SK-N-SH (cell line): ENCODE measurements around the gene LRRC58. TPM values are rescaled to one million over a fixed set of nuclear protein-coding genes. Genes with fewer than 3 reads are reported as not detected.

Source experiments
- CTCF ChIA-PET: fragments of 300-600, 350-600 bp; formaldehyde crosslinking; extraction: SDS; loops from one replicate; lab custom pipeline; 2021; lab: Yijun Ruan, JAX
- POLR2A ChIA-PET: fragments of 350-600 bp; sonication (Branson Sonifier 250); formaldehyde crosslinking; extraction: SDS; loops from one replicate; lab custom pipeline; 2020; ENCODE audit warnings: antibody characterized with exemption, inconsistent platforms; lab: Yijun Ruan, JAX
- DNase-seq: peaks from one replicate; pipeline ENCODE4 v3.0.0; 2012
- H2AFZ ChIP-seq: fragments of 200-600 bp; sonication (generic); 2 replicates; pipeline ENCODE4 v1.8.1; 2016; ENCODE audit warnings: antibody characterized with exemption, mild to moderate bottlenecking, low read depth
- H3F3A ChIP-seq: fragments of 200-600 bp; sonication (generic); replicated peaks from 2 replicates; pipeline ENCODE3; 2016; ENCODE audit warnings: antibody characterized with exemption, mild to moderate bottlenecking; ENCODE audit not compliant: insufficient read depth
- H3K27ac ChIP-seq, 2 experiments: fragments of 200-500 bp in 1 of 2; fragments of 200-600 bp in 1 of 2; sonication (Bioruptor generic) in 1 of 2; sonication (generic), shearing (Covaris generic) in 1 of 2; 2 replicates each; pipeline versions ENCODE4 v1.5.1 to v1.6.1; 2014 to 2016; ENCODE audit warnings: low read depth in 2 of 2, inconsistent platforms in 1 of 2, low read length in 1 of 2, mild to moderate bottlenecking in 1 of 2, mixed read lengths in 1 of 2
- H3K27me3 ChIP-seq: fragments of 200-600 bp; sonication (generic), shearing (Covaris generic); 2 replicates; pipeline ENCODE4 v1.6.1; 2016; ENCODE audit warnings: mixed run types; ENCODE audit not compliant: insufficient read depth
- H3K36me3 ChIP-seq, 2 experiments: fragments of 200-500 bp in 1 of 2; fragments of 200-600 bp in 1 of 2; sonication (Bioruptor generic) in 1 of 2; sonication (generic) in 1 of 2; replicated peaks in 1 of 2; 2 replicates each; pipeline versions ENCODE3 to v1.5.1; 2014 to 2016; ENCODE audit warnings: low read length in 1 of 2, mild to moderate bottlenecking in 1 of 2; ENCODE audit not compliant: insufficient read depth in 2 of 2, control insufficient read depth in 1 of 2
- H3K4me1 ChIP-seq, 2 experiments: fragments of 200-500 bp in 1 of 2; fragments of 200-600 bp in 1 of 2; sonication (Bioruptor generic) in 1 of 2; sonication (generic), shearing (Covaris generic) in 1 of 2; 2 replicates each; pipeline versions ENCODE4 v1.5.1 to v1.6.1; 2014 to 2016; ENCODE audit warnings: low read depth in 1 of 2, low read length in 1 of 2, mixed run types in 1 of 2; ENCODE audit not compliant: insufficient read depth in 2 of 2, control insufficient read depth in 1 of 2
- H3K4me2 ChIP-seq: fragments of 200-600 bp; sonication (generic), shearing (Covaris generic); 2 replicates; pipeline ENCODE4 v1.6.1; 2017; ENCODE audit warnings: mixed run types
- H3K4me3 ChIP-seq, 2 experiments: fragments of 200-500 bp in 1 of 2; fragments of 200-600 bp in 1 of 2; sonication (Bioruptor generic) in 1 of 2; sonication (generic), shearing (Covaris generic) in 1 of 2; 2 replicates each; pipeline versions ENCODE4 v1.5.1 to v1.8.1; 2014 to 2016; ENCODE audit warnings: low read depth in 2 of 2, inconsistent platforms in 1 of 2, low read length in 1 of 2, mild to moderate bottlenecking in 1 of 2, mixed read lengths in 1 of 2, moderate library complexity in 1 of 2
- H3K79me2 ChIP-seq: fragments of 200-600 bp; sonication (generic); 2 replicates; pipeline ENCODE4 v1.8.1; 2017; ENCODE audit warnings: mild to moderate bottlenecking; ENCODE audit not compliant: insufficient read depth
- H3K9ac ChIP-seq: fragments of 200-600 bp; sonication (generic); 2 replicates; pipeline ENCODE4 v1.6.1; 2017; ENCODE audit warnings: mixed run types
- H3K9me2 ChIP-seq: fragments of 200-600 bp; sonication (generic); 2 replicates; pipeline ENCODE4 v1.6.1; 2017; ENCODE audit warnings: mixed run types
- H3K9me3 ChIP-seq: fragments of 200-600 bp; sonication (generic); 2 replicates; pipeline ENCODE4 v1.6.1; 2017; ENCODE audit warnings: mixed run types, mild to moderate bottlenecking, moderate library complexity
- H4K20me1 ChIP-seq: fragments of 200-600 bp; sonication (generic); 2 replicates; pipeline ENCODE4 v1.6.1; 2017; ENCODE audit warnings: mild to moderate bottlenecking, mixed run types; ENCODE audit not compliant: insufficient read depth
- CTCF ChIP-seq: fragments of 200-600 bp; sonication (generic); IDR thresholded peaks from 2 replicates; pipeline ENCODE4 v1.6.1; 2017; ENCODE audit warnings: antibody characterized with exemption, mild to moderate bottlenecking, moderate library complexity
- EP300 ChIP-seq, 2 experiments: IDR thresholded peaks; 2 replicates each; pipeline versions ENCODE4 v1.4.0 to v1.6.1; 2012; ENCODE audit warnings: borderline replicate concordance in 1 of 2, low read depth in 1 of 2, low read length in 1 of 2
- EZH2phosphoT487 ChIP-seq: fragments of 200-600 bp; sonication (generic); IDR thresholded peaks from 2 replicates; pipeline ENCODE4 v1.6.1; 2017; ENCODE audit warnings: low read depth, mixed run types, mild to moderate bottlenecking, antibody characterized with exemption, moderate library complexity, borderline replicate concordance
- FOSL2 ChIP-seq: IDR thresholded peaks from 2 replicates; pipeline ENCODE4 v1.4.0; 2012; ENCODE audit warnings: low read depth, mild to moderate bottlenecking, moderate library complexity, borderline replicate concordance
- FOXM1 ChIP-seq: IDR thresholded peaks from 2 replicates; pipeline ENCODE4 v1.4.0; 2012; ENCODE audit warnings: low read depth, mild to moderate bottlenecking
- GABPA ChIP-seq: IDR thresholded peaks from 2 replicates; pipeline ENCODE4 v1.4.0; 2012; ENCODE audit warnings: low read depth, mild to moderate bottlenecking
- GATA2 ChIP-seq: sonication (generic); formaldehyde crosslinking; IDR thresholded peaks from 2 replicates; pipeline ENCODE4 v1.5.0; 2020; ENCODE audit warnings: mild to moderate bottlenecking, missing genetic modification reagents
- JUND ChIP-seq: IDR thresholded peaks from 2 replicates; pipeline ENCODE4 v1.4.0; 2012
- MAX ChIP-seq: IDR thresholded peaks from 2 replicates; pipeline ENCODE4 v1.4.0; 2012; ENCODE audit warnings: low read depth
- MXI1 ChIP-seq: IDR thresholded peaks from 2 replicates; pipeline ENCODE4 v1.6.1; 2012; ENCODE audit warnings: mild to moderate bottlenecking, low read depth, low read length, improper control_type of control experiment
- POLR2AphosphoS5 ChIP-seq: IDR thresholded peaks from 2 replicates; pipeline ENCODE4 v1.6.1; 2012; ENCODE audit warnings: low read depth, low read length
- RAD21 ChIP-seq: IDR thresholded peaks from 2 replicates; pipeline ENCODE4 v1.6.1; 2012; ENCODE audit warnings: mild to moderate bottlenecking, low read length
- RCOR1 ChIP-seq: fragments of 150-350 bp; IDR thresholded peaks from 2 replicates; pipeline ENCODE4 v1.6.1; 2017; ENCODE audit warnings: antibody characterized with exemption, low read length
- RFX5 ChIP-seq: IDR thresholded peaks from 2 replicates; pipeline ENCODE4 v1.6.1; 2012; ENCODE audit warnings: mild to moderate bottlenecking, improper control_type of control experiment, low read length
- SMC3 ChIP-seq: IDR thresholded peaks from 2 replicates; pipeline ENCODE4 v1.6.1; 2012; ENCODE audit warnings: low read depth, low read length, improper control_type of control experiment
- TCF12 ChIP-seq: IDR thresholded peaks from 2 replicates; pipeline ENCODE4 v1.4.0; 2012
- TEAD4 ChIP-seq: IDR thresholded peaks from 2 replicates; pipeline ENCODE4 v1.4.0; 2012; ENCODE audit warnings: mild to moderate bottlenecking, borderline replicate concordance; ENCODE audit not compliant: insufficient read depth
- YY1 ChIP-seq: IDR thresholded peaks from 2 replicates; pipeline ENCODE4 v1.4.0; 2012; ENCODE audit warnings: low read depth, mild to moderate bottlenecking
- WGBS: methylation state at CpG from one replicate; pipeline ENCODE4 v1.1.6; 2017; ENCODE audit warnings: low lambda C conversion rate; 5-methylcytosine and 5-hydroxymethylcytosine counted together
- polyA plus RNA-seq, 3 experiments: library from polyadenylated mRNA; depleted of rRNA; stranded (reverse); fragments of >200 nt; gene quantifications; 2 replicates each; pipeline ENCODE4 v1.2.3, GENCODE V29; 2012
- TF ChIP-seq, protein P1 (sequence below): fragments of 150-350 bp; IDR thresholded peaks from 2 replicates; pipeline ENCODE4 v1.6.1; 2017; ENCODE audit warnings: antibody characterized with exemption, low read length, low read depth, borderline replicate concordance

Gene LRRC58
- polyA plus RNA-seq, 1 of the 3 experiments (the other 2 are of a cell fraction) = 5.8 TPM

DNA sequence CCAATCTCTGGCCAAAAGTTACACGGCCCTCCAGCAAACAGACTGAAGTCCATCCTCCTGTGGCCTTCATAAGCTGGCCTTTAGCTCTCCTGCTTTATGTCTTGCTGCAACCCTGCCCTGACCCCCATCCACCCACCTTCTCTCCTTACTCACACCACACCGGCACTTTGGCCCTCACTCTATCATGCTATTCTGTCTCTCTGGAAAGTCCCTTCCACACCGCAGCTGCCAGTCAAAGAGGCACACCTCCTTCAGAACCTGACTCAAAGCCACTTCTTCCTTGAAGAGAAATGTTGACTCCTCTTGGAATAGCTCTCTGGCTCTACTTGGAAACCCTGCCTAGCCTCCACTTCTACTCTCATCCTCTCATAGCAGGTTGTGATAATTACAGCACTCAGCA is 68.6 kb downstream of the LRRC58 start:
- Histone ChIP-seq H3K4me1 (peaks cover 0 to 8% of the 10 kb centered on the region in 2 experiments; a peak in 1 of 4 replicates), H3K4me2 (no peak overlapping the region), H3K36me3 (no peaks in the 10 kb centered on the region), H3K9me2 (no peaks in the 10 kb centered on the region), H3K9ac (no peak overlapping the region), H3K27ac (no peak overlapping the region), H3K79me2 (no peaks in the 10 kb centered on the region), H2AFZ (no peak overlapping the region), H3F3A (no peaks in the 10 kb centered on the region), H3K27me3 (no peaks in the 10 kb centered on the region), H3K9me3 (no peaks in the 10 kb centered on the region), H4K20me1 (no peaks in the 10 kb centered on the region), H3K4me3 (no peak overlapping the region)
- 86% methylated on average over 3 of the region's 3 CpGs for WGBS
- POLR2A ChIA-PET = no interaction called here
- TF ChIP-seq, protein P1, sequence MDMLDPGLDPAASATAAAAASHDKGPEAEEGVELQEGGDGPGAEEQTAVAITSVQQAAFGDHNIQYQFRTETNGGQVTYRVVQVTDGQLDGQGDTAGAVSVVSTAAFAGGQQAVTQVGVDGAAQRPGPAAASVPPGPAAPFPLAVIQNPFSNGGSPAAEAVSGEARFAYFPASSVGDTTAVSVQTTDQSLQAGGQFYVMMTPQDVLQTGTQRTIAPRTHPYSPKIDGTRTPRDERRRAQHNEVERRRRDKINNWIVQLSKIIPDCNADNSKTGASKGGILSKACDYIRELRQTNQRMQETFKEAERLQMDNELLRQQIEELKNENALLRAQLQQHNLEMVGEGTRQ = no peak
- TF ChIP-seq EP300 (IDR thresholded peaks at IDR 0.05; ENCODE audit: borderline replicate concordance in 1 of 2, low read depth in 1 of 2, low read length in 1 of 2) = no peak
- TF ChIP-seq FOSL2 = no peak
- no peak for TF ChIP-seq EZH2phosphoT487
- no peak for TF ChIP-seq JUND
- no peak for TF ChIP-seq RCOR1
- no peak for TF ChIP-seq TCF12
- TF ChIP-seq YY1 = no peak
- TF ChIP-seq GATA2 (CRISPR knock-in tag) = no peak
- TF ChIP-seq FOXM1 = no peak
- TF ChIP-seq RFX5 = no peak
- no peak for TF ChIP-seq MXI1
- TF ChIP-seq GABPA = no peak
- TF ChIP-seq RAD21 = no peak
- no peak for TF ChIP-seq POLR2AphosphoS5
- no peak for TF ChIP-seq TEAD4
- TF ChIP-seq MAX = no peak
- no peak for TF ChIP-seq SMC3
- no peak for TF ChIP-seq CTCF
- no peak for DNase-seq
- CTCF ChIA-PET = interaction anchor here (1.4 to 1.7 kb wide), 2 partner anchors 13 to 36 kb away, joined by 3 to 5 read pairs; no protein-coding TSS in a partner anchor
